ENCODE results near the gene GNG5. TPM values are rescaled to one million over a fixed set of nuclear protein-coding genes. Genes with fewer than 3 reads are reported as not detected.

The GNG5 gene
- total RNA-seq, 2 donors from 2014 or later = 66.1 to 67.7 TPM

Other genes starting within 250 kb of the GNG5 start
- under 1 TPM; 0.51 to 0.71 TPM for gene SAMD13, start 204.9 kb downstream of the GNG5 start, total RNA-seq
- not detected for gene DNASE2B, start 108.1 kb downstream of the GNG5 start, total RNA-seq
- 10 to 100 TPM; 23.2 to 27.3 TPM for gene RPF1, start 27.3 kb downstream of the GNG5 start, total RNA-seq
- 1 to 10 TPM; 1.0 to 2.6 TPM for gene SPATA1, start 195 bp downstream of the GNG5 start, total RNA-seq
- gene CTBS, start 67.9 kb upstream of the GNG5 start, total RNA-seq = 10 to 100 TPM; 20.5 to 23.5 TPM
- gene SSX2IP, start 183.9 kb upstream of the GNG5 start, total RNA-seq = 1 to 10 TPM; 4.7 to 8.6 TPM

All from posterior vena cava (tissue), 2 donors.